HCT116 (cell line): Measurements from ENCODE around the gene NKPD1. TPM values are rescaled to one million over a fixed set of nuclear protein-coding genes. Genes with fewer than 3 reads are reported as not detected.

Experiments used
- ATAC-seq: fragments of 200-7000 bp; cut with Tn5 transposase; 2 replicates; pipeline ENCODE4 v1.9.1; 2020; ENCODE audit warnings: mild to moderate bottlenecking, moderate library complexity
- BruUV-seq: library from RNA; stranded (reverse); fragments of 400-500 nt; replicated peaks from 2 replicates; lab custom pipeline; 2021; lab: Mats Ljungman, UMichigan
- CTCF ChIA-PET: fragments of 300-600 bp; sonication (Branson Sonifier 250); formaldehyde crosslinking; loops from one replicate; lab custom pipeline; 2021; ENCODE audit warnings: antibody characterized with exemption; lab: Charles Lee
- POLR2A ChIA-PET: fragments of 300-600, 350-600 bp; sonication (Branson Sonifier 250); formaldehyde crosslinking; loops from one replicate; lab custom pipeline; 2021; ENCODE audit warnings: antibody characterized with exemption; lab: Charles Lee
- RAD21 ChIA-PET, 2 experiments: fragments of 300-600 bp; sonication (Branson Sonifier 250); formaldehyde crosslinking; loops; one replicate each; lab custom pipeline; 2023; ENCODE audit warnings: low total read pairs in 2 of 2; ENCODE audit not compliant: uncharacterized antibody in 2 of 2, unreplicated experiment in 2 of 2, low non-redundant PET in 1 of 2; lab: Charles Lee
- DNase-seq: peaks from one replicate; pipeline ENCODE4 v3.0.0-alpha.2; 2010; ENCODE audit warnings: low read depth, low spot score
- H2AFZ ChIP-seq: fragments of 200-600 bp; shearing (Covaris generic), sonication (generic); 2 replicates; pipeline ENCODE4 v1.6.1; 2017; ENCODE audit warnings: low read depth, mixed run types, mixed read lengths, antibody characterized with exemption, low read length; ENCODE audit not compliant: poor library complexity, severe bottlenecking
- H3K27ac ChIP-seq: 2 replicates; pipeline ENCODE4 v1.5.1; 2012; ENCODE audit warnings: low read depth, low read length
- H3K27me3 ChIP-seq: fragments of 200-600 bp; sonication (generic); 2 replicates; pipeline ENCODE4 v1.6.1; 2016; ENCODE audit warnings: mixed run types, low read length, mixed read lengths; ENCODE audit not compliant: insufficient read depth
- H3K36me3 ChIP-seq, 2 experiments: fragments of 200-500 bp in 1 of 2; fragments of 200-600 bp in 1 of 2; sonication (Bioruptor generic) in 1 of 2; sonication (generic) in 1 of 2; 2 replicates each; pipeline versions ENCODE4 v1.5.1 to v1.6.1; 2014 to 2016; ENCODE audit warnings: low read length in 2 of 2, inconsistent platforms in 1 of 2, mixed read lengths in 1 of 2, mixed run types in 1 of 2; ENCODE audit not compliant: insufficient read depth in 2 of 2, control insufficient read depth in 1 of 2
- H3K4me1 ChIP-seq, 2 experiments: fragments of 200-600 bp in 1 of 2; sonication (generic) in 1 of 2; 2 replicates each; pipeline versions ENCODE4 v1.5.1 to v1.6.1; 2012 to 2017; ENCODE audit warnings: low read length in 2 of 2, inconsistent platforms in 1 of 2, mild to moderate bottlenecking in 1 of 2, mixed read lengths in 1 of 2, mixed run types in 1 of 2, moderate library complexity in 1 of 2; ENCODE audit not compliant: insufficient read depth in 2 of 2, control insufficient read depth in 1 of 2
- H3K4me2 ChIP-seq: fragments of 200-600 bp; sonication (generic); 2 replicates; pipeline ENCODE4 v1.6.1; 2017; ENCODE audit warnings: mixed run types, low read length, mixed read lengths
- H3K4me3 ChIP-seq, 2 experiments: fragments of 200-600 bp in 1 of 2; sonication (generic) in 1 of 2; replicated peaks in 1 of 2; 2 replicates each; pipeline ENCODE4 v1.5.1; 2011 to 2016; ENCODE audit warnings: low read length in 2 of 2, control low read depth in 1 of 2, low read depth in 1 of 2, mild to moderate bottlenecking in 1 of 2, mixed read lengths in 1 of 2, mixed run types in 1 of 2
- H3K79me2 ChIP-seq: fragments of 200-600 bp; sonication (generic); 2 replicates; pipeline ENCODE4 v1.6.1; 2017; ENCODE audit warnings: mild to moderate bottlenecking, mixed run types, low read length, moderate library complexity, mixed read lengths; ENCODE audit not compliant: insufficient read depth
- H3K9ac ChIP-seq: fragments of 200-600 bp; sonication (generic); 2 replicates; pipeline ENCODE4 v1.6.1; 2016; ENCODE audit warnings: low read length, mixed read lengths
- H3K9me2 ChIP-seq: fragments of 200-600 bp; sonication (generic), shearing (Covaris generic); 2 replicates; pipeline ENCODE4 v1.6.1; 2017; ENCODE audit warnings: mixed run types, mild to moderate bottlenecking, moderate library complexity; ENCODE audit not compliant: insufficient read depth
- H3K9me3 ChIP-seq, 2 experiments: fragments of 200-500 bp in 1 of 2; fragments of 200-600 bp in 1 of 2; sonication (Bioruptor generic) in 1 of 2; sonication (generic) in 1 of 2; 2 replicates each; pipeline ENCODE4 v1.6.1; 2014 to 2017; ENCODE audit warnings: low read length in 2 of 2, mixed read lengths in 2 of 2, inconsistent platforms in 1 of 2, low read depth in 1 of 2, mild to moderate bottlenecking in 1 of 2, mixed run types in 1 of 2, moderate library complexity in 1 of 2; ENCODE audit not compliant: control insufficient read depth in 1 of 2, insufficient read depth in 1 of 2
- H4K20me1 ChIP-seq: fragments of 200-600 bp; sonication (generic), shearing (Covaris generic); 2 replicates; pipeline ENCODE4 v1.6.1; 2017; ENCODE audit warnings: mixed run types, mild to moderate bottlenecking, moderate library complexity; ENCODE audit not compliant: insufficient read depth
- JUND ChIP-seq: IDR thresholded peaks from 2 replicates; pipeline ENCODE4 v1.6.1; 2012
- POLR2AphosphoS5 ChIP-seq: IDR thresholded peaks from 2 replicates; pipeline ENCODE4 v1.6.1; 2011; ENCODE audit warnings: mild to moderate bottlenecking, low read depth, low read length, moderate library complexity
- RAD21 ChIP-seq: IDR thresholded peaks from 2 replicates; pipeline ENCODE4 v1.6.1; 2012; ENCODE audit warnings: low read depth, mild to moderate bottlenecking
- SIN3A ChIP-seq: IDR thresholded peaks from 2 replicates; pipeline ENCODE4 v1.6.1; 2012; ENCODE audit warnings: low read depth
- intact Hi-C: fragments of 100-400 bp; cut with micrococcal nuclease; formaldehyde crosslinking; loops from 2 replicates; pipeline ENCODE4 v1.10.0; 2022
- total RNA-seq: library from RNA; stranded (reverse); gene quantifications from one replicate; pipeline ENCODE4 v1.2.1, GENCODE V29; 2021; ENCODE audit not compliant: unreplicated experiment
- TF ChIP-seq, protein P1 (sequence below): IDR thresholded peaks from 2 replicates; pipeline ENCODE4 v1.6.1; 2012; ENCODE audit warnings: low read depth

Gene NKPD1
- total RNA-seq, 1 experiment from 2014 or later = 0.64 TPM

DNA sequence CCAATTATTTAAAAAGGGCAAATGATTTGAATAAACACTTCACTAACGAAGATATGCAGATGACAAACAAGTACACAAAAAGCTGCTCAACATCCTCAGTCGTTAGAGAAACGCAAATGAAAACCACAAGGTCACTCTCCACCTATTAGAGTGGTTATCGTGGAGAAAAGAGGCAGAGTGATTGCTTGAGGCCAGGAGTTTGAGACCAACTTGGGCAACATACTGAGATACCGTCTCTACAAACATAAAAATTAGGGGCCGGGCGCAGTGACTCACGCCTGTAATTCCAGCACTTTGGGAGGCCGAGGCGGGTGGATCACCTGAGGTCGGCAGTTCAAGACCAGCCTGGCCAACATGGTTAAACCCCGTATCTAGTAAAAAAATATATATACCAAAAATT, 45.0 kb upstream of the NKPD1 start (continued):
- TF ChIP-seq, protein P1, sequence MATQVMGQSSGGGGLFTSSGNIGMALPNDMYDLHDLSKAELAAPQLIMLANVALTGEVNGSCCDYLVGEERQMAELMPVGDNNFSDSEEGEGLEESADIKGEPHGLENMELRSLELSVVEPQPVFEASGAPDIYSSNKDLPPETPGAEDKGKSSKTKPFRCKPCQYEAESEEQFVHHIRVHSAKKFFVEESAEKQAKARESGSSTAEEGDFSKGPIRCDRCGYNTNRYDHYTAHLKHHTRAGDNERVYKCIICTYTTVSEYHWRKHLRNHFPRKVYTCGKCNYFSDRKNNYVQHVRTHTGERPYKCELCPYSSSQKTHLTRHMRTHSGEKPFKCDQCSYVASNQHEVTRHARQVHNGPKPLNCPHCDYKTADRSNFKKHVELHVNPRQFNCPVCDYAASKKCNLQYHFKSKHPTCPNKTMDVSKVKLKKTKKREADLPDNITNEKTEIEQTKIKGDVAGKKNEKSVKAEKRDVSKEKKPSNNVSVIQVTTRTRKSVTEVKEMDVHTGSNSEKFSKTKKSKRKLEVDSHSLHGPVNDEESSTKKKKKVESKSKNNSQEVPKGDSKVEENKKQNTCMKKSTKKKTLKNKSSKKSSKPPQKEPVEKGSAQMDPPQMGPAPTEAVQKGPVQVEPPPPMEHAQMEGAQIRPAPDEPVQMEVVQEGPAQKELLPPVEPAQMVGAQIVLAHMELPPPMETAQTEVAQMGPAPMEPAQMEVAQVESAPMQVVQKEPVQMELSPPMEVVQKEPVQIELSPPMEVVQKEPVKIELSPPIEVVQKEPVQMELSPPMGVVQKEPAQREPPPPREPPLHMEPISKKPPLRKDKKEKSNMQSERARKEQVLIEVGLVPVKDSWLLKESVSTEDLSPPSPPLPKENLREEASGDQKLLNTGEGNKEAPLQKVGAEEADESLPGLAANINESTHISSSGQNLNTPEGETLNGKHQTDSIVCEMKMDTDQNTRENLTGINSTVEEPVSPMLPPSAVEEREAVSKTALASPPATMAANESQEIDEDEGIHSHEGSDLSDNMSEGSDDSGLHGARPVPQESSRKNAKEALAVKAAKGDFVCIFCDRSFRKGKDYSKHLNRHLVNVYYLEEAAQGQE = no peak
- TF ChIP-seq RAD21 = no peak
- TF ChIP-seq, all 23 proteins: peak for 0

DNA sequence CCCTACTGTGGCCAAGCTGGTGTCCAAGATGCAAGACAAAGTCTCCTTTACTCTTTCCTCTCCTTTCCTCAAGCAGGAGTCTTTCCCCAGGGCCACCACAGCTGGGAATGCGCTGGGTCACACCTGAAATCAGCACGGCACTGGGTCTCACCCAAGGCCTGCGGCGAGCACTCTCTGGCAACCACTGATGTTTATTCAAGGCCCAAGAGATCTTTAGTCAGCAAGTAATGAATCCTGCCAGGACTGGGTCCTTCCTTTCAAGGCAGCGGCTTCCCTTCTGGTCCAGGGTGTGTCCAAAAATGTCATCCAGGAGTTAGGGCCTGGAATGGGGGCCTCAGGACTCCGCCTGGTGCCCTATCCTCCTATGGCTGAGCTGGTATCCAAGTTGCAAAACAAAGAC, 41.9 kb upstream of the NKPD1 start:
- H4K20me1 ChIP-seq = no peaks in the 10 kb centered on the region
- H3K9me3 ChIP-seq = no peaks in the 10 kb centered on the region
- RAD21 ChIA-PET = no interaction called here
- TF ChIP-seq SIN3A = no peak
- no peak for TF ChIP-seq JUND
- TF ChIP-seq POLR2AphosphoS5 = no peak
- POLR2A ChIA-PET = no interaction called here
- no peaks in the 10 kb centered on the region for H3K4me1 ChIP-seq
- no peaks in the 10 kb centered on the region for H3K9me2 ChIP-seq
- no peak overlapping the region for H3K4me3 ChIP-seq
- H3K27ac ChIP-seq = no peak overlapping the region
- DNase-seq (no peak), ATAC-seq (no peak)
- no peaks in the 10 kb centered on the region for H3K36me3 ChIP-seq
- intact Hi-C loops = no loop called here
- no TSS peak for BruUV-seq
- no peak overlapping the region for H2AFZ ChIP-seq
- no peak overlapping the region for H3K4me2 ChIP-seq
- CTCF ChIA-PET = no interaction called here
- H3K79me2 ChIP-seq = no peaks in the 10 kb centered on the region
- H3K27me3 ChIP-seq = no peaks in the 10 kb centered on the region
- no peak overlapping the region for H3K9ac ChIP-seq
